ENCODE data around the gene IQGAP3. TPM values are rescaled to one million over a fixed set of nuclear protein-coding genes. Genes with fewer than 3 reads are reported as not detected.

IQGAP3 gene
- polyA plus RNA-seq, 1 of the 3 experiments (the other 2 are of a cell fraction) = 15.6 TPM

- H3K4me2 ChIP-seq = peak overlapping the region; percentile 94
- peaks cover 32% of the 10 kb centered on the region for H3F3A ChIP-seq (replicated peaks; ENCODE audit: insufficient read depth)
- under 1% methylated on average over 31 of the region's 57 CpGs for WGBS (ENCODE audit: low lambda C conversion rate)
- no peaks in the 10 kb centered on the region for H3K9me2 ChIP-seq
- H3K27ac ChIP-seq (ENCODE audit: low read depth in 2 of 2, low read length in 1 of 2) = peak overlapping the region; percentile 98 to 100
- ChIA-PET POLR2A (interaction anchor here (0.8 to 1.6 kb wide), 8 partner anchors 12 to 654 kb away, joined by 3 to 14 read pairs (median 3); no protein-coding TSS in a partner anchor), CTCF (interaction anchor here (0.6 to 7.3 kb wide), 25 partner anchors 12 to 678 kb away, joined by 3 to 47 read pairs (median 5); no protein-coding TSS in a partner anchor)
- H2AFZ ChIP-seq (ENCODE audit: low read depth) = peak overlapping the region; percentile 63
- no peaks in the 10 kb centered on the region for H3K9me3 ChIP-seq
- DNase-seq = peak; percentile 99
- no peaks in the 10 kb centered on the region for H3K27me3 ChIP-seq (ENCODE audit: insufficient read depth)
- peaks cover 54% of the 10 kb centered on the region for H3K79me2 ChIP-seq (ENCODE audit: insufficient read depth)
- peaks cover 38% of the 10 kb centered on the region for H4K20me1 ChIP-seq (ENCODE audit: insufficient read depth)
- H3K9ac ChIP-seq = peak overlapping the region; percentile 99
- H3K36me3 ChIP-seq (replicated peaks in 1 of 2; ENCODE audit: control insufficient read depth in 1 of 2, insufficient read depth in 2 of 2, low read length in 1 of 2) = no peaks in the 10 kb centered on the region
- H3K4me3 ChIP-seq (ENCODE audit: low read depth in 2 of 2, low read length in 1 of 2) = peak overlapping the region; percentile 89 to 97
- H3K4me1 ChIP-seq (ENCODE audit: control insufficient read depth in 1 of 2, insufficient read depth in 2 of 2, low read depth in 1 of 2, low read length in 1 of 2) = peaks cover 59 to 76% of the 10 kb centered on the region in 2 experiments
- peak; percentile 47 for TF ChIP-seq USF1 (IDR thresholded peaks at IDR 0.05; ENCODE audit: borderline replicate concordance, low read depth)
- 0 out of 4 replicates have a peak, but pooled peaks of 1 of the 2 experiments have one; percentile 38 for TF ChIP-seq EP300 (IDR thresholded peaks at IDR 0.05; ENCODE audit: borderline replicate concordance in 1 of 2, low read depth in 1 of 2, low read length in 1 of 2)
- TF ChIP-seq TCF12 (IDR thresholded peaks at IDR 0.05) = no peak
- TF ChIP-seq MAX (IDR thresholded peaks at IDR 0.05; ENCODE audit: low read depth) = peak; percentile 82
- TF ChIP-seq FOXJ3 (CRISPR knock-in tag; IDR thresholded peaks at IDR 0.05) = no peak
- peak; percentile 59 for TF ChIP-seq CTCF (IDR thresholded peaks at IDR 0.05)
- TF ChIP-seq TAF1 (IDR thresholded peaks at IDR 0.05; ENCODE audit: borderline replicate concordance, low read depth, low read length) = peak; percentile 66; the same call in 1 of the 2 replicates
- TF ChIP-seq POLR2AphosphoS5 (IDR thresholded peaks at IDR 0.05; ENCODE audit: low read depth, low read length) = peak; percentile 73
- 0 out of 2 replicates have a peak, but pooled peaks have one; percentile 35 for TF ChIP-seq NFIC (IDR thresholded peaks at IDR 0.05; ENCODE audit: borderline replicate concordance)
- TF ChIP-seq RXRA (IDR thresholded peaks at IDR 0.05; ENCODE audit: borderline replicate concordance, low read depth) = peak; percentile 50; the same call in 1 of the 2 replicates
- TF ChIP-seq MXI1 (IDR thresholded peaks at IDR 0.05; ENCODE audit: low read depth, low read length) = peak; percentile 60
- no peak for TF ChIP-seq RFX5 (IDR thresholded peaks at IDR 0.05; ENCODE audit: low read length)
- TF ChIP-seq ELF1 (IDR thresholded peaks at IDR 0.05) = peak; percentile 22; the same call in 1 of the 2 replicates
- peak; percentile 35 for TF ChIP-seq RAD21 (IDR thresholded peaks at IDR 0.05; ENCODE audit: low read length)
- TF ChIP-seq RCOR1 (IDR thresholded peaks at IDR 0.05; ENCODE audit: low read length) = no peak; the same call in 1 of the 2 replicates
- 0 out of 2 replicates have a peak, but pooled peaks have one; percentile 8 for TF ChIP-seq IRF3 (IDR thresholded peaks at IDR 0.05; ENCODE audit: low read depth, low read length)
- TF ChIP-seq PBX3 (IDR thresholded peaks at IDR 0.05) = peak; percentile 97
- TF ChIP-seq SMC3 (IDR thresholded peaks at IDR 0.05; ENCODE audit: low read depth, low read length) = peak; percentile 29; the same call in 1 of the 2 replicates
- TF ChIP-seq REST (IDR thresholded peaks at IDR 0.05; ENCODE audit: low read depth, low read length) = no peak; the same call in 1 of the 2 replicates
- no peak for TF ChIP-seq ZBTB33 (IDR thresholded peaks at IDR 0.05; ENCODE audit: borderline replicate concordance, low read depth)
- peak; percentile 95 for TF ChIP-seq CHD2 (IDR thresholded peaks at IDR 0.05; ENCODE audit: low read length, partially characterized antibody)
These were observed 71.4 kb downstream of the IQGAP3 start for GRCh38 chr1:156500793-156501506.
